Iris pigment epithelial cell (primary cell): Measurements from ENCODE around the gene RPL32.
"Not testable (repeated sequence)": the region's sequence is repeated elsewhere in the genome, so short reads cannot be mapped to it uniquely, and the experiment has no call there.

Experiments used
- DNase-seq: peaks from one replicate; pipeline ENCODE4 v3.0.0-alpha.2; 2011; ENCODE audit warnings: low read depth

Gene RPL32

DNA sequence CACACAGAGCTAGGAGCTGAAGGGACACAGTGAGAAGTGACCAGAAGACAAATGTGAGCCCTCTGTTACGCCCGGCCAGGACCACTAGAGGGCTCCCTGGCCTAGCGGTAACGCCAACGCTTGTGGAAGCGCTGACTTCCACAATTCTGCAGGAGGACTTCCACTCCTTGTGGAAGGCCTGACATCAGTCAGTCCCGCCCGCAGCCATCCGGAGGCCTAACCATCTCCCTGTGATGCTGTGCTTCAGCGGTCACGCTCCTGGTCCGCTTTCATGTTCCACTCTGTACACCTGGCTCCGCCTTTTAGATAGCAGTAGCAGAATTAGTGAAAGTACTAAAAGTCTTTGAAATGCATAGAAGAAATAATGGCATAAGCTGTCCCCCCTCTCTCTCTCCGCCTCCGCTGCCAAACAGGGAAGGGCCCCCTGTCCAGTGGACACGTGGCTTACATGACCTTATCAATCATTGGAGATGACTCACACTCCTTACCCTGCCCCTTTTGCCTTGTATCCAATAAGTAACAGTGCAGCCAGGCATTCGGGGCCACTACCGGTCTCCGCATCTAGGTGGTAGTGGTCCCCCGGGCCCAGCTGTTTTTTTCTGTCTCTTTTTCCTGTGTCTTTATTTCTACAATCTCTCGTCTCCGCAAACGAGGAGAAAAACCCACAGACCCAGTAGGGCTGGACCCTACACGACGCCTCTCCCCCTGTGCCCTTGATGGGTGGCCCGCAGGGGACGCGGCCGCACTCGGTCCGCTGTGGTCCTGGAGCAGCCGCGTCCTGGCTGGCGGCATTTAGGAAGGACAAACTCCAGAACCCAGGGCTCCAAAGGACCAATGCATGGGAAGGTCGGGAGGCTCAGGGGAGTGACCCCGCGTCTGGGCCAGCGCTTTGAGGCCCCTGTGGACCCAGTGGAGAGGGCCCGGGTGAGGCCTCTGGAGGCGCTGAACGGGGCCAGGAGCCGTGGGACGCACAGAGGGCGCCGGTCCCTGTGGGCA lies 27.0 kb upstream of the RPL32 start:
- peak; percentile 84 for DNase-seq

- DNase-seq, result no peak
Measured at GRCh38 chr3:12866836-12867235, 25.5 kb upstream of the RPL32 start.

- DNase-seq, result no peak
Measured at GRCh38 chr3:12865271-12865670, 23.9 kb upstream of the RPL32 start.

DNA sequence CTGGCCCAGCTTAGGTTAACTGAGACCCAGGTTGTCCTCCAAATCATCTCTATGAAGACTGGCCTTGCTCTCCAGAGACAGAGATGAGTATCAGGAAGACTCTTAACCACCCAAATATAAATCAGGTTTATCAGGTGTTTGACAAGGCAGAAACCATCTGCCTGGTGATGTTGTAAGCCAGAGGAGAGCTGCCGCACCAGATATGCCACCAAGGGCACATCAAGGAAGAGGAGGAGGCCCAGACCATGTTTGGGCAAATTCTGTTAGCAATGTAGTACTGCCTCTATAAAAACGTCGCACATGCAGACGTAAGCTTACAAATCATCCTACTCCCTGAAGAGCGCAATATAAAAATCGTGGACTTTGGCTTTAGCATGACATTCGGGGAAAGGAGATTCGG lies 21.0 kb upstream of the RPL32 start:
- DNase-seq, result no peak

DNA sequence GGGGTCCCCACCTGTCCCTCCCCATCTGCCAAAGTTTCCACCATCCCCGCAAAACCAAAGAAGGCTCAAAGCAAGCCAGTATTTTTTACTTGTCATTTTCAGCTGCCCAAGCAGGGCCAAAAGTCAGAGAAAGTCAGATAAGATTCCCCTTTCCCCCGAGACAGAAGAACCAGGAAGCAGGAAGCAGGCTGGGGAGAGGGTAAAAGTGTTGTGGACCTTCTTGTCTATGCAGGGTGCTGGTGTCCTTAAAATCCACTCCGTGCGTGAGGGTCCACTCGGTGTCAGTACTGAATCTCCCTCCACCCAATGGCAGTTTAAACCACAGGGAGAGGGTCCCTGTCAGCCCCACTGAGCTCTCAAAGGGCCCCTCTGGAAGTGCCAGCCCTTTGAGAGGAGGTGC lies 20.2 kb upstream of the RPL32 start:
- no peak for DNase-seq

DNA sequence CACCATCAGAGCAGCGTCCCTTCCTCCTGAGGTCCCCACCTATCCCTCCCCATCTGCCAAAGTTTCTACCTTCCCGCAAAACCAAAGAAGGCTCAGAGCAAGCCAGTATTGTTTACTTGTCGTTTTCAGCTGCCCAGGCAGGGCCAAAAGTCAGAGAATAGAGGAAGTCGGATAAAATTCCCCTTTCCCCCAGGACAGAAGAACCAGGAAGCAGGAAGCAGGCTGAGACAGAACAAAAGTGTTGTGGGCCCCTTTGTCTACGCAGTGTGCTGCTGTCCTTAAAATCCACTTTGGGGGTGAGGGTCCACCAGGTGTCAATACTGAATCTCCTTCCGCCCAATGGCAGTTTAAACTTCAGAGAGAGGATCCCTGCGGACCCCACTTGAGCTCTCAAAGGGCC lies 18.5 kb upstream of the RPL32 start:
- DNase-seq, result no peak

GRCh38 chr3:12856626-12857025 lies 15.3 kb upstream of the RPL32 start:
- no peak for DNase-seq

- DNase-seq, result no peak
Measured at GRCh38 chr3:12854565-12854964, 13.2 kb upstream of the RPL32 start.

DNA sequence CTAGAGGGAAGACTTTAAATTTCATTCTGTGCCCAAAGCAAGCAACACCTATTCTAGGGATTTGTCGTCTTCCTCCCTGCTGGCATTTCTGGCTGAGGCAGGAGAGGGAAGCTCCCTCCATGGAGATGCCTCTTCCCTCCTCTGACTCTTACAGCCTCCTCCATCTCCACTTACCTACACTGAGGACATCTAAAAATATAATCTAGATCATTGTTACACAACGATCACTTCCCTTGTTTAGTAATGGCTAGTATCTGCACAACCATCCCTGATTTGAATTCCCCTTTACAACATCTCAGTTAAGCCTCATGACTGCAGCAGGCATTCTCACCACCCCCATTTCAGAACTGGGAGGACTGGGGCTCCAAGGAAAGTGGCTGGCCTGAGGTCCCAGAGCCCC lies 12.5 kb upstream of the RPL32 start:
- DNase-seq, result not testable (repeated sequence)

- no peak for DNase-seq
Measured at GRCh38 chr3:12852201-12852600, 10.8 kb upstream of the RPL32 start.

- DNase-seq, result no peak
Measured at GRCh38 chr3:12845811-12846210, 4.4 kb upstream of the RPL32 start.

- no peak for DNase-seq
Measured at GRCh38 chr3:12842469-12842868, 1.1 kb upstream of the RPL32 start.

- no peak for DNase-seq
Measured at GRCh38 chr3:12841970-12842328, 584 bp upstream of the RPL32 start.

- DNase-seq, result peak; percentile 32
Measured at GRCh38 chr3:12840591-12841148, 695 bp downstream of the RPL32 start.

DNA sequence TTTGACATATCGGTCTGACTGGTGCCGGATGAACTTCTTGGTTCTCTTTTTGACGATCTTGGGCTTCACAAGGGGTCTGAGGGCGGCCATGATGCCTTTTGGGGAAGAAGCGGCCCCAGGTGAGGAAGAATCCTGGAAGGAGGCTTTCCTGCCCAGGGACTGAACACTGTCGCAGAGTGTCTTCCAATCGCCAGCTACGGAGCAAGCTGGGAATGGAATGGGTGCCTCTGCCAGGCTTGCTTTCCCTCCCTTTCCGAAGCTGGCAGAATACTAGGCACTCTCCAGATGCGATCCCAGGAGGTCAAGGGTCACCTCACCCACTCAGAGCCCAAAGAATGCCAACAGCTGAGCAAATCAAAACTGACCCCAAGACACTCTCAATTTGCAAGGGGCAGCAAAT lies 1.2 kb downstream of the RPL32 start:
- not testable (repeated sequence) for DNase-seq

DNA sequence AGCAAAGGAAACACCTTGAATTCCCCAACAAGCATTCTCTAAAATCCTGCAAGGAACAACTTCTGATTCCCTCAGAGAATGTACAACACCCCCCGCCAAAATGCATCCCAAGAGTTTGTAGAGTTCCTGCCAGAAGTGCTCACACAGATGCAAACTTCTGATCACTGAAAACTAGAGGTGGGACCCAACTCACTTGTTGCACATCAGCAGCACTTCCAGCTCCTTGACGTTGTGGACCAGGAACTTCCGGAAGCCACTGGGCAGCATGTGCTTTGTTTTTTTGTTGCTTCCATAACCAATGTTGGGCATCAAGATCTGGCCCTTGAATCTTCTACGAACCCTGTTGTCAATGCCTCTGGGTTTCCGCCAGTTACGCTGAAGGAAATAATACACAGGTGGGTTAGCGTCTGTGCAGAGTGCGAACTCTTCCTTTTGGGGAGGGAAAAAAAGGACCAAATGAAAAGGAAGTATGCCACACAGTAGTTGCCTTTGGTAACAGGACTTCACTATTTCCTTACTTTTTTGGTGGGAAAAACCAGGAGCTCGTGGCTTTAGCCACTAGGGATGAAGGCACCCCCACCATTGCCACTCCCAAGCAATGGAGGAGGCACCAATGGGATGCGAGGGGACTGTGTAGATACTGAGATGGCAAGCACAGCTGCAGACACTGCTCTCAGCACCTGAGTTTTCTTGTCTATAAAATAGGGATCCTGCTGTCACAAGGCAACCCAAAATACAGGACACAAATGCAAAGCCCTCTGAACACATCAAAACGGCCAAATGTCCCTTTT lies 2.0 kb downstream of the RPL32 start:
- DNase-seq, result no peak

DNA sequence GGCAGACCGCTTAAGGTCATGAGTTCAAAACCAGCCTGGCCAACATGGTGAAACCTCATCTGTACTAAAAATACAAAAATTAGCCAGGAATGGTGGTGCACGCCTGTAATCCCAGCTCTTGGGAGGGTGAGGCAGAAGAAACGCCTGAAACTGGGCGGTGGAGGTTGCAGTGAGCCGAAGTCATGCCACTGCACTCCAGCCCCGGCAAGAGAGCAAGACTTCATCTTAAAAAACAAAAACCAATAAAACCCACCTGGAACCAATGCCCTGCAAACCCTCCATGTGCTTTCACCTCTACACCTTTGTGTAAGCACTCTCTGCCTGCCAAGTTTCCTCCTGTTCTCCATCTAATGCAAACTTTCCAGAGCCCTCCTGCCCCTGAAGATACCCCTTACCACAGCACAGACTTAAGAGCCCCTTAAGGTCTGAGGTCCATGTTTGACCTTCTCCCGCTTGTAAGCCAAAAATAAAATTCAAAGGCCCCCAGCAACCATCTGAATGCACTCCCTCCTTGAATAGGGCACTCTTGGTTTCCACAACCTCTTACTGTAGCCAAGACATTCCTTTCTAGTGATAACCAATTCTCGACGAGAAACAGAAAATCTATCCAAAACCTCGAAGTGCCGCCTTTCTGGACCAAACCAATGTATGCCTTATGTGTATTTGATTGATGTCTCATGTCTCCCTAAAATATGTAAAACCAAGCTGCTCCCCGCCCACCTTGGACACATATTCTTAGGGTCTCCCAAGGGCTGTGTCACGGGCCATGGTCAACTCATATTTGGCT lies 3.0 kb downstream of the RPL32 start:
- DNase-seq, result peak; percentile 21

GRCh38 chr3:12837295-12837986 lies 3.9 kb downstream of the RPL32 start:
- DNase-seq, result no peak

GRCh38 chr3:12835052-12835665 lies 6.2 kb downstream of the RPL32 start:
- DNase-seq, result no peak

- no peak for DNase-seq
Measured at GRCh38 chr3:12833222-12834161, 7.9 kb downstream of the RPL32 start.
